ENCODE results near the gene GREB1L. TPM values are rescaled to one million over a fixed set of nuclear protein-coding genes. Genes with fewer than 3 reads are reported as not detected.

The GREB1L gene
- total RNA-seq, 1 experiment from 2014 or later, result 2.0 TPM

- in situ Hi-C loops (cut with HindIII; ENCODE audit: low pct_unique_long_range_greater_than_20kb, low sequenced_read_pairs), result no loop called here
- DNase-seq (ENCODE audit: low read depth), result no peak
Observed at GRCh38 chr18:21452796-21453510, 210.9 kb downstream of the GREB1L start.

- no peak for DNase-seq (ENCODE audit: low read depth)
- in situ Hi-C loops (cut with HindIII; ENCODE audit: low pct_unique_long_range_greater_than_20kb, low sequenced_read_pairs), result no loop called here
Observed at GRCh38 chr18:21453511-21453901, 211.5 kb downstream of the GREB1L start.

GRCh38 chr18:21454725-21455124, 212.7 kb downstream of the GREB1L start:
- in situ Hi-C loops (cut with HindIII; ENCODE audit: low pct_unique_long_range_greater_than_20kb, low sequenced_read_pairs), result no loop called here

GRCh38 chr18:21456428-21457178, 214.6 kb downstream of the GREB1L start:
- DNase-seq (ENCODE audit: low read depth), result no peak
- in situ Hi-C loops (cut with HindIII; ENCODE audit: low pct_unique_long_range_greater_than_20kb, low sequenced_read_pairs), result no loop called here

More at GRCh38 chr18:21454725-21455124, 212.7 kb downstream of the GREB1L start:
- DNase-seq (ENCODE audit: low read depth), result no peak

GRCh38 chr18:21457179-21457535, 215.1 kb downstream of the GREB1L start:
- in situ Hi-C loops (cut with HindIII; ENCODE audit: low pct_unique_long_range_greater_than_20kb, low sequenced_read_pairs), result no loop called here
- DNase-seq (ENCODE audit: low read depth), result no peak

- no peak for DNase-seq (ENCODE audit: low read depth)
- in situ Hi-C loops (cut with HindIII; ENCODE audit: low pct_unique_long_range_greater_than_20kb, low sequenced_read_pairs), result no loop called here
Observed at GRCh38 chr18:21458310-21458709, 216.3 kb downstream of the GREB1L start.

GRCh38 chr18:21458788-21459187, 216.8 kb downstream of the GREB1L start:
- DNase-seq (ENCODE audit: low read depth), result no peak
- in situ Hi-C loops (cut with HindIII; ENCODE audit: low pct_unique_long_range_greater_than_20kb, low sequenced_read_pairs), result no loop called here

GRCh38 chr18:21459706-21460286, 217.8 kb downstream of the GREB1L start:
- no peak for DNase-seq (ENCODE audit: low read depth)
- in situ Hi-C loops (cut with HindIII; ENCODE audit: low pct_unique_long_range_greater_than_20kb, low sequenced_read_pairs), result no loop called here

GRCh38 chr18:21461460-21461859, 219.4 kb downstream of the GREB1L start:
- in situ Hi-C loops (cut with HindIII; ENCODE audit: low pct_unique_long_range_greater_than_20kb, low sequenced_read_pairs), result no loop called here
- no peak for DNase-seq (ENCODE audit: low read depth)

GRCh38 chr18:21463718-21464117, 221.7 kb downstream of the GREB1L start:
- in situ Hi-C loops (cut with HindIII; ENCODE audit: low pct_unique_long_range_greater_than_20kb, low sequenced_read_pairs), result no loop called here
- DNase-seq (ENCODE audit: low read depth), result no peak

- no peak for DNase-seq (ENCODE audit: low read depth)
- in situ Hi-C loops (cut with HindIII; ENCODE audit: low pct_unique_long_range_greater_than_20kb, low sequenced_read_pairs), result no loop called here
Observed at GRCh38 chr18:21468514-21469164, 226.6 kb downstream of the GREB1L start.

- in situ Hi-C loops (cut with HindIII; ENCODE audit: low pct_unique_long_range_greater_than_20kb, low sequenced_read_pairs), result no loop called here
- DNase-seq (ENCODE audit: low read depth), result no peak
Observed at GRCh38 chr18:21472741-21473140, 230.7 kb downstream of the GREB1L start.

GRCh38 chr18:21474621-21475020, 232.6 kb downstream of the GREB1L start:
- in situ Hi-C loops (cut with HindIII; ENCODE audit: low pct_unique_long_range_greater_than_20kb, low sequenced_read_pairs), result no loop called here
- DNase-seq (ENCODE audit: low read depth), result no peak

- DNase-seq (ENCODE audit: low read depth), result no peak
- in situ Hi-C loops (cut with HindIII; ENCODE audit: low pct_unique_long_range_greater_than_20kb, low sequenced_read_pairs), result no loop called here
Observed at GRCh38 chr18:21479721-21480120, 237.7 kb downstream of the GREB1L start.

- no peak for DNase-seq (ENCODE audit: low read depth)
- in situ Hi-C loops (cut with HindIII; ENCODE audit: low pct_unique_long_range_greater_than_20kb, low sequenced_read_pairs), result no loop called here
Observed at GRCh38 chr18:21481739-21482138, 239.7 kb downstream of the GREB1L start.

GRCh38 chr18:21483051-21483450, 241.0 kb downstream of the GREB1L start:
- in situ Hi-C loops (cut with HindIII; ENCODE audit: low pct_unique_long_range_greater_than_20kb, low sequenced_read_pairs), result no loop called here
- DNase-seq (ENCODE audit: low read depth), result no peak

GRCh38 chr18:21484851-21485636, 243.0 kb downstream of the GREB1L start:
- DNase-seq (ENCODE audit: low read depth), result peak; percentile 6

GRCh38 chr18:21486905-21487437, 244.9 kb downstream of the GREB1L start:
- in situ Hi-C loops (cut with HindIII; ENCODE audit: low pct_unique_long_range_greater_than_20kb, low sequenced_read_pairs), result no loop called here

More at GRCh38 chr18:21484851-21485636, 243.0 kb downstream of the GREB1L start:
- in situ Hi-C loops (cut with HindIII; ENCODE audit: low pct_unique_long_range_greater_than_20kb, low sequenced_read_pairs), result no loop called here

More at GRCh38 chr18:21486905-21487437, 244.9 kb downstream of the GREB1L start:
- DNase-seq (ENCODE audit: low read depth), result no peak
